Astrocyte (in vitro differentiated cells and primary cell): Measurements from ENCODE around the gene DYRK1A. TPM values are rescaled to one million over a fixed set of nuclear protein-coding genes. Genes with fewer than 3 reads are reported as not detected.

ENCODE experiments used
- DNase-seq: peaks from one replicate; pipeline ENCODE4 v3.0.0-alpha.2; 2010; ENCODE audit warnings: low read depth
- FAIRE-seq: peaks from 2 replicates; lab custom pipeline; 2011; peaks lifted over from hg19 to GRCh38; lab: Jason Lieb, UNC
- H2AFZ ChIP-seq: 2 replicates; pipeline ENCODE4 v1.6.0; 2012; ENCODE audit warnings: low read depth, low read length, inconsistent platforms
- H3K27ac ChIP-seq: 2 replicates; pipeline ENCODE4 v1.5.1; 2011; ENCODE audit warnings: low read depth, low read length, inconsistent platforms
- H3K27me3 ChIP-seq: 2 replicates; pipeline ENCODE4 v1.6.0; 2011; ENCODE audit warnings: low read length, inconsistent platforms; ENCODE audit not compliant: insufficient read depth
- H3K36me3 ChIP-seq: 2 replicates; pipeline ENCODE4 v1.5.1; 2011; ENCODE audit warnings: low read length, inconsistent platforms; ENCODE audit not compliant: insufficient read depth
- H3K4me1 ChIP-seq: 2 replicates; pipeline ENCODE4 v1.5.1; 2011; ENCODE audit warnings: low read length, inconsistent platforms; ENCODE audit not compliant: insufficient read depth
- H3K4me2 ChIP-seq: 2 replicates; pipeline ENCODE4 v1.6.0; 2012; ENCODE audit warnings: low read length, inconsistent platforms
- H3K4me3 ChIP-seq: 2 replicates; pipeline ENCODE4 v1.5.1; 2011; ENCODE audit warnings: low read depth, mild to moderate bottlenecking, low read length, inconsistent platforms; ENCODE audit not compliant: insufficient read depth
- H3K79me2 ChIP-seq: 2 replicates; pipeline ENCODE4 v1.6.0; 2012; ENCODE audit warnings: mild to moderate bottlenecking, low read length, inconsistent platforms; ENCODE audit not compliant: insufficient read depth
- H3K9ac ChIP-seq: 2 replicates; pipeline ENCODE4 v1.6.0; 2012; ENCODE audit warnings: mild to moderate bottlenecking, low read length, inconsistent platforms
- H3K9me3 ChIP-seq: 2 replicates; pipeline ENCODE4 v1.5.1; 2012; ENCODE audit warnings: low read depth, mild to moderate bottlenecking, low read length, inconsistent platforms; ENCODE audit not compliant: insufficient read depth
- H4K20me1 ChIP-seq: 2 replicates; pipeline ENCODE4 v1.6.0; 2012; ENCODE audit warnings: low read length, inconsistent platforms; ENCODE audit not compliant: insufficient read depth
- H3K27ac Mint-ChIP-seq: one replicate; pipeline ENCODE4 v1.8.0; 2021; ENCODE audit warnings: mild to moderate bottlenecking, mixed read lengths; ENCODE audit not compliant: unreplicated experiment
- H3K27me3 Mint-ChIP-seq: one replicate; pipeline ENCODE4 v1.8.0; 2021; ENCODE audit warnings: low read depth, mixed read lengths; ENCODE audit not compliant: unreplicated experiment
- H3K36me3 Mint-ChIP-seq: one replicate; pipeline ENCODE4 v1.8.0; 2021; ENCODE audit warnings: low read depth, mixed read lengths; ENCODE audit not compliant: unreplicated experiment
- H3K4me1 Mint-ChIP-seq: one replicate; pipeline ENCODE4 v1.8.0; 2021; ENCODE audit warnings: low read depth, mixed read lengths; ENCODE audit not compliant: unreplicated experiment
- H3K4me3 Mint-ChIP-seq: one replicate; pipeline ENCODE4 v1.8.0; 2021; ENCODE audit warnings: mild to moderate bottlenecking, moderate library complexity, mixed read lengths; ENCODE audit not compliant: unreplicated experiment
- H3K9me3 Mint-ChIP-seq: one replicate; pipeline ENCODE4 v1.8.0; 2021; ENCODE audit warnings: mild to moderate bottlenecking, mixed read lengths; ENCODE audit not compliant: unreplicated experiment
- EZH2 ChIP-seq: IDR thresholded peaks from 2 replicates; pipeline ENCODE4 v1.6.1; 2012; ENCODE audit warnings: mild to moderate bottlenecking, low read length, inconsistent platforms; ENCODE audit not compliant: insufficient read depth
- total RNA-seq: library from RNA; stranded (reverse); gene quantifications from 2 replicates; pipeline ENCODE4 v1.2.1, GENCODE V29; 2021
- TF ChIP-seq, protein P1 (sequence below): IDR thresholded peaks from 2 replicates; pipeline ENCODE4 v1.5.1; 2011; ENCODE audit warnings: low read depth, mild to moderate bottlenecking, inconsistent platforms, low read length, moderate library complexity; ENCODE audit not compliant: insufficient read depth

Gene DYRK1A
- total RNA-seq, 1 donor from 2014 or later, result 44.6 TPM

DNA sequence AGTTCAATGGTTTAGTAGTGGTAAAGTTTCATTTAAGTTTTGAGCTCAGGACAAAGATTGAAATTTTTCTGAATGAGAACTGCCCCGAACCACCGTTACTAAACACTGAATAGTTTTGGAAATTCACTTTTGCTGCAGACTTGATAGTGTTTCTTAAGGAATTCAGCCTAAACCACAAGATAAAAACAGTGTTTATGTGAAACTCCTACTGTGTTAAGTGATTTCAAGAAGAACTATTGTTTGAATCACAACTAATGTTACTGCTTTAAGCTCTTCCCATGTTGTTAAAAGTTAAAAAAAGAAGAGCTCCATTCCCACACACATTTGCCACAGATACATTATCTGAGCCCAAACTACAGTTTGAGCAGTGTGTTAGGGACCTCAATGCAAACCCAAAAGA lies 159.2 kb downstream of the DYRK1A start:
- DNase-seq, result peak; percentile 50
- H3K4me2 ChIP-seq, result no peak overlapping the region

DNA sequence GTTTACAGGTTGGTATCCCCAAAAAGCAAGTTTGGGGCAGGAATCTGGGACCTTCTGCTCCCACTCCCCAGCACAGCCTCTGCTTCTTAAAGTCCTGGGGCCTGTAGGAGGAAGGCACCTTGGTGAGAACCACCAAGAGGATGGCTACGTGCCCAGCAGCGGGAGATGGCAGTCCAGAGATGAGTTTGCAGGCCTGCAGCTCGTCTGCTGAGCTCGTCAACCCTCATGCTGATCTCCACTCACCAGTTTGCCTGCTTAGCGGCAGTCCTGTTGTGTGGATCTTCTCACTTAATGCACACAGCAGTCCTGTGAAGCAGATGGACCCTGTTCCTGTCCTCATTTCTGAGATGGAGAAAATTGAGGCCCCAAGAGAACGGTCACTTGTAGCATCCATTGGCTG lies 160.5 kb downstream of the DYRK1A start:
- TF ChIP-seq EZH2, result no peak
- TF ChIP-seq, protein P1, sequence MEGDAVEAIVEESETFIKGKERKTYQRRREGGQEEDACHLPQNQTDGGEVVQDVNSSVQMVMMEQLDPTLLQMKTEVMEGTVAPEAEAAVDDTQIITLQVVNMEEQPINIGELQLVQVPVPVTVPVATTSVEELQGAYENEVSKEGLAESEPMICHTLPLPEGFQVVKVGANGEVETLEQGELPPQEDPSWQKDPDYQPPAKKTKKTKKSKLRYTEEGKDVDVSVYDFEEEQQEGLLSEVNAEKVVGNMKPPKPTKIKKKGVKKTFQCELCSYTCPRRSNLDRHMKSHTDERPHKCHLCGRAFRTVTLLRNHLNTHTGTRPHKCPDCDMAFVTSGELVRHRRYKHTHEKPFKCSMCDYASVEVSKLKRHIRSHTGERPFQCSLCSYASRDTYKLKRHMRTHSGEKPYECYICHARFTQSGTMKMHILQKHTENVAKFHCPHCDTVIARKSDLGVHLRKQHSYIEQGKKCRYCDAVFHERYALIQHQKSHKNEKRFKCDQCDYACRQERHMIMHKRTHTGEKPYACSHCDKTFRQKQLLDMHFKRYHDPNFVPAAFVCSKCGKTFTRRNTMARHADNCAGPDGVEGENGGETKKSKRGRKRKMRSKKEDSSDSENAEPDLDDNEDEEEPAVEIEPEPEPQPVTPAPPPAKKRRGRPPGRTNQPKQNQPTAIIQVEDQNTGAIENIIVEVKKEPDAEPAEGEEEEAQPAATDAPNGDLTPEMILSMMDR, result no peak
- Histone ChIP-seq H3K27me3 (peaks cover 4% of the 10 kb centered on the region), H2AFZ (no peak overlapping the region), H3K36me3 (no peaks in the 10 kb centered on the region), H3K4me1 (no peaks in the 10 kb centered on the region), H3K9me3 (no peaks in the 10 kb centered on the region), H4K20me1 (no peaks in the 10 kb centered on the region), H3K79me2 (no peaks in the 10 kb centered on the region), H3K4me3 (no peak overlapping the region), H3K9ac (no peak overlapping the region), H3K27ac (no peak overlapping the region), H3K4me2 (no peak overlapping the region)
- Mint-ChIP-seq H3K4me3 (no peak overlapping the region), H3K27me3 (no peaks in the 10 kb centered on the region), H3K36me3 (no peaks in the 10 kb centered on the region), H3K4me1 (peaks cover 3% of the 10 kb centered on the region), H3K9me3 (no peaks in the 10 kb centered on the region), H3K27ac (no peak overlapping the region)
- DNase-seq (no peak), FAIRE-seq (no peak)

More for the DNA sequence above, 159.2 kb downstream of the DYRK1A start:
- no peak for FAIRE-seq
- no peak for TF ChIP-seq EZH2
- TF ChIP-seq, protein P1, result no peak
- no peak overlapping the region for H3K4me3 Mint-ChIP-seq
- H3K27ac Mint-ChIP-seq, result no peak overlapping the region
- no peak overlapping the region for H3K27ac ChIP-seq
- no peaks in the 10 kb centered on the region for H3K4me1 ChIP-seq
- H3K9ac ChIP-seq, result no peak overlapping the region
- no peaks in the 10 kb centered on the region for H3K36me3 Mint-ChIP-seq
- peaks cover 6% of the 10 kb centered on the region for H3K4me1 Mint-ChIP-seq
- no peak overlapping the region for H3K4me3 ChIP-seq
- no peaks in the 10 kb centered on the region for H3K79me2 ChIP-seq
- H3K27me3 ChIP-seq, result peaks cover under 1% of the 10 kb centered on the region
- H2AFZ ChIP-seq, result no peak overlapping the region
- no peaks in the 10 kb centered on the region for H3K9me3 ChIP-seq
- H3K27me3 Mint-ChIP-seq, result no peaks in the 10 kb centered on the region
- H3K36me3 ChIP-seq, result no peaks in the 10 kb centered on the region
- H3K9me3 Mint-ChIP-seq, result no peaks in the 10 kb centered on the region
- no peaks in the 10 kb centered on the region for H4K20me1 ChIP-seq

DNA sequence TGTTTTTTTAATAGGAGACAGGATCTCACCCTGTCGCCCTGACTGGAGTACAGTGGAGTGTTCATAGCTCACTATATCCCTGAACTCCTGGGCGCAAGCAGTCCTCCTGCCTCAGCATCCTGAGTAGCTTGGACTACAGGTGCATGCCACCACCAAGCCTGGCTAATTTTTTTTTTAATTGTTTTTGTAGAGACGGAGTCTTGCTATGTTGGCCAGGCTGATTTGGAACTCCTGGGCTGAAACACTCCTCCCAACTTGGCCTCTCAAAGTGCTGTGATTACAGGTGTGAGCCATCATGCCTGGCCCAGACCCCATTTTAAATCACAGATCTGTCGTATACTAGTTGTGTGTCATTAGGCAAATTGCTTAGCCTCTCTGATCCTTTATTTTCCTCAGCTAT lies 161.1 kb downstream of the DYRK1A start:
- Histone ChIP-seq H3K4me2 (no peak overlapping the region), H3K79me2 (no peaks in the 10 kb centered on the region), H3K27me3 (peaks cover 4% of the 10 kb centered on the region), H3K27ac (no peak overlapping the region), H3K9ac (no peak overlapping the region), H3K4me1 (no peaks in the 10 kb centered on the region), H3K4me3 (no peak overlapping the region), H4K20me1 (no peaks in the 10 kb centered on the region), H2AFZ (no peak overlapping the region), H3K36me3 (no peaks in the 10 kb centered on the region), H3K9me3 (no peaks in the 10 kb centered on the region)
- H3K4me1 Mint-ChIP-seq, result peaks cover 3% of the 10 kb centered on the region
- DNase-seq (no peak), FAIRE-seq (no peak)
- no peaks in the 10 kb centered on the region for H3K36me3 Mint-ChIP-seq
- H3K9me3 Mint-ChIP-seq, result no peaks in the 10 kb centered on the region
- H3K27me3 Mint-ChIP-seq, result no peaks in the 10 kb centered on the region
- no peak overlapping the region for H3K4me3 Mint-ChIP-seq
- H3K27ac Mint-ChIP-seq, result no peak overlapping the region
- TF ChIP-seq, protein P1, result no peak
- TF ChIP-seq EZH2, result no peak
